Activated naive CD8-positive, alpha-beta T cell treated with anti-CD3 and anti-CD28 coated beads, Interleukin-2, amount 10 ng/mL, durations not matched to agents 7 days and 5 days (primary cell): ENCODE measurements around the gene CDK7. TPM values are rescaled to one million over a fixed set of nuclear protein-coding genes. Genes with fewer than 3 reads are reported as not detected.

Source experiments
- ATAC-seq: fragments of 150-1000 bp; cut with Tn5 transposase; one replicate; pipeline ENCODE4 v1.10.0; 2021; ENCODE audit warnings: low read depth, moderate library complexity
- POLR2A ChIA-PET: fragments of 350-600 bp; sonication (Branson Sonifier 250); formaldehyde crosslinking; loops from one replicate; lab custom pipeline; 2021; ENCODE audit warnings: antibody characterized with exemption; lab: Charles Lee
- DNase-seq: peaks from one replicate; pipeline ENCODE4 v3.0.0; 2021
- H3K27ac Mint-ChIP-seq: one replicate; pipeline ENCODE4 v1.8.0; 2022; ENCODE audit warnings: mild to moderate bottlenecking, mixed read lengths
- H3K27me3 Mint-ChIP-seq: one replicate; pipeline ENCODE4 v1.8.0; 2022; ENCODE audit warnings: mild to moderate bottlenecking, moderate library complexity, mixed read lengths
- H3K36me3 Mint-ChIP-seq: one replicate; pipeline ENCODE4 v1.8.0; 2021; ENCODE audit warnings: mild to moderate bottlenecking, mixed read lengths
- H3K4me1 Mint-ChIP-seq: one replicate; pipeline ENCODE4 v1.8.0; 2021; ENCODE audit warnings: mixed read lengths
- H3K4me3 Mint-ChIP-seq: one replicate; pipeline ENCODE4 v1.8.0; 2022; ENCODE audit warnings: mild to moderate bottlenecking, moderate library complexity, mixed read lengths
- H3K9me3 Mint-ChIP-seq: one replicate; pipeline ENCODE4 v1.8.0; 2021; ENCODE audit warnings: mixed read lengths
- total RNA-seq, 2 experiments: library from RNA; stranded (reverse); gene quantifications; one replicate each; pipeline ENCODE4 v1.2.3, GENCODE V29; 2021

CDK7 gene
- total RNA-seq, 2 experiments from 2014 or later = 21.2 to 23.7 TPM

DNA sequence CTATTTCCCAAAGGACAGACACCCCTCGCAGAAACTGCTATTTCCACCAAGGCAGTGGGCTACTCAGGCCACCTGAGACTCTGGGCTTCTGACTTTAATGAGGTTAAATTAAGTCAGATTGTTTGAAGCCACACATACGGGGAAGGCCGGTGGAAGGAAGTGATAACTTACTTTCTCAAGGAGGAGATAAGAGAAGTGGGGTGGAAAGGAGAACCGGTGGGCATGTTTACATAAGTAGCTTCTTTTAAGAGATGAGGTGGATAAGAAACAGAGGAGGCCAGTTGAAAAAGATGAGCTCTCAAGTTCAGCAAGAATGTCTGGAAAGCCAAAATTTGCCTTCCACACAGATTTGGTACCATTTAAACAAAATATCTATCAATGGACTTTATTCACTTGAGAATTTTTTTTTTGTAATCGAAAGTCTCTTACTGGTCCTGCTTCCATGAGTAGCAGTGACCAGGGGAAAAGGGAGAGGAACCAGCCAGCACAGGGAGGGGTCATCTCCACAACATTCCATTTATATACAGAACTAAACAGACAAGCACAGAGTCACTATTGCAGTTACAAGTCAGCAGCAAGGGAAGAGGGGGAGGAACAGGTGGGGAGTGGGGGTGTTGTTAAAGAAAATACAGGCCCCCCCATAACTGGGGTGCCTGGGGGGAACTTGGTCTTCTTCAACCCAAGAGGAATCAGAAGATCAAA is 77.9 kb downstream of the CDK7 start:
- Mint-ChIP-seq H3K9me3 (peaks cover 9% of the 10 kb centered on the region), H3K36me3 (peaks cover 45% of the 10 kb centered on the region), H3K4me3 (no peak overlapping the region), H3K27ac (no peak overlapping the region), H3K27me3 (no peaks in the 10 kb centered on the region), H3K4me1 (no peaks in the 10 kb centered on the region)
- DNase-seq = no peak
- no peak for ATAC-seq
- POLR2A ChIA-PET = no interaction called here

DNA sequence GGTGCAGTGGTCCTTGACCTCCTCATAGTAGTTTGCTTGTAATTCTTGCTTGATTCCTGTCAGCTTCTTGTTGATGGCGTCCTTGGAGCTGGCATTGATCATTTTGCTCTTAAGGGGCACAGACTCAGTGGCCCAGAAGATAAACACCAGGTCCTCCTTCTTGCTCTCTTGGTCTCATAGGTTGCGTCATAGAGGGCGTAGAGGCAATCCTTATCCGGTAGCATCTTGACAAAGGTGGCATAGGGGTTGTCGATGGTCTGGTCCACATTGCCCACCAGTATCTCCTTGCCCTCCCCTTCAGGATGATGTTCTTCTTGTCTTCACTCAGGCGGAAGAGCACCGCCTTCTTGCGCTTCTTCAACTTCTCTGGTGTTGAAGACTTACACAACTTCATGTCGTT is 78.7 kb downstream of the CDK7 start:
- Mint-ChIP-seq H3K27me3 (no peaks in the 10 kb centered on the region), H3K36me3 (peaks cover 40% of the 10 kb centered on the region), H3K9me3 (peaks cover 9% of the 10 kb centered on the region), H3K4me1 (no peaks in the 10 kb centered on the region), H3K27ac (no peak overlapping the region), H3K4me3 (no peak overlapping the region)
- POLR2A ChIA-PET = no interaction called here
- no peak for DNase-seq
- no peak for ATAC-seq

DNA sequence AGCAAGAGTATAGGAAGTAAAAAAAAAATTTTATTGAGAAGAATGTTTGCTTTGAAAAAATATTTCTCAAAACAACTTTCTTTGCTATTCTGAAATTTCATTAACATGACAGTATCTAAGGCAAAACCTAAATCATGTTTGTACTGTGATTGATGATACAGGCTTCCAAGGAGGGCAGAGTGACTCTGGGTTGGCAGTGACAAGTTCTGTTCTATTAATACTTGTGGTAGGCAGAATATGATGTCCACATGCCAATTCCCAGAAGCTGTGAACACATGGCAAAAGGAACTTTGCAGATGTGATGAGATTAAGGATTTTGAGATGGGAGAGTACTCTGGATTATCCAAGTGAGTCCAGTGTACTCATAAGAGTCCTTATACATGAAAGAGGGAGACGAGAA is 81.3 kb downstream of the CDK7 start:
- POLR2A ChIA-PET = interaction anchor here (0.6 kb wide), 1 partner anchor 196 kb away, joined by 3 read pairs; no protein-coding TSS in a partner anchor
- Mint-ChIP-seq H3K36me3 (peaks cover 21% of the 10 kb centered on the region), H3K4me1 (peaks cover 2% of the 10 kb centered on the region), H3K4me3 (no peak overlapping the region), H3K27me3 (no peaks in the 10 kb centered on the region), H3K27ac (no peak overlapping the region), H3K9me3 (peaks cover 2% of the 10 kb centered on the region)
- DNase-seq (no peak), ATAC-seq (no peak)

DNA sequence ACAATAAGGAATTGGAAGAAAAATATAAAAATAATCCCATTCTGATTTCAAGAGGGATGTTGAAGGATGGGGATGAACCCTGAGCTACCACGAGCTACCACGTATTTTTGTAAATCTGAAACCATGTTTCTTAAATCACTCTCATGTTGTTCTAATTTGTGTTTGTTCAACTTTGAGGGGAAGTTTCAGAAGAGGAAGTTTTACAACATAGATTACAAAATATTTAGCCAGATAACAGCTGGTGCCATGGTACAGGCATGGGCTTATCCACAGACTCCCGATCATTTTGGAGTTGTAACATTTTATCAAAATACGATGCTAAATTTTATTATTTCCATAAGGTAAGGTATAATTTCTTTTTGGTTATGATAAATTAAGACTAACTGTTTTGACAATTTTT is 82.7 kb downstream of the CDK7 start:
- Mint-ChIP-seq H3K4me3 (no peak overlapping the region), H3K27ac (no peak overlapping the region), H3K36me3 (peaks cover 17% of the 10 kb centered on the region), H3K27me3 (no peaks in the 10 kb centered on the region), H3K9me3 (no peaks in the 10 kb centered on the region), H3K4me1 (peaks cover 2% of the 10 kb centered on the region)
- POLR2A ChIA-PET = no interaction called here
- ATAC-seq (no peak), DNase-seq (no peak)

DNA sequence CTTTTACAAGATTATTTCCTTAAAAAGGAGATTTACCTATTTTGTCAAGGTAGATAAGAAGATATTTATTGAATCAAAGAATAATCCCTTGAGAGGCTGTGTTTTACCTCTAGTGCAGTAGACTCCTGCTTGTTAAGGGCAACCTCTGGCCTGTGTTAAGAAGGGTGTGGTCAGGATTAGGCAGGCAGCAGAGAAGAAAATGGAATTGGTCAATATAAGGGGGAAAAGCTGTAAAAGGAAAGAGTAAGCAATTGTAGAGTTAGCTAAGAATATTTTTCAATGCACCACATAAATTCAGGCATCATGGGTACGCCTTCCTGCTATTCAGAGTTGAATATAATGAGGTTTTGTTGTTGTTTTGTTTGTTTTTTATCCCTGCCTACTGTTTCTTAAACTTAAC is 91.7 kb downstream of the CDK7 start:
- DNase-seq = no peak
- H3K27ac Mint-ChIP-seq = no peak overlapping the region
- peaks cover 3% of the 10 kb centered on the region for H3K36me3 Mint-ChIP-seq
- ATAC-seq = no peak
- no peaks in the 10 kb centered on the region for H3K27me3 Mint-ChIP-seq
- H3K9me3 Mint-ChIP-seq = no peaks in the 10 kb centered on the region
- POLR2A ChIA-PET = interaction anchor here (0.7 kb wide), 1 partner anchor 22 kb away, joined by 4 read pairs; no protein-coding TSS in a partner anchor
- no peaks in the 10 kb centered on the region for H3K4me1 Mint-ChIP-seq
- H3K4me3 Mint-ChIP-seq = no peak overlapping the region

Other genes with a start within 250 kb of the CDK7 start
- 10 to 100 TPM; 34.3 to 34.8 TPM for gene SLC30A5, start 140.9 kb upstream of the CDK7 start, total RNA-seq
- gene CCNB1, start 67.7 kb upstream of the CDK7 start, total RNA-seq = 100 to 1,000 TPM; 116 to 118 TPM
- 10 to 100 TPM; 41.3 to 42.8 TPM for gene CENPH, start 45.3 kb upstream of the CDK7 start, total RNA-seq
- 10 to 100 TPM in 1 of 2 experiments, 1 to 10 TPM in 1; 8.3 to 12.0 TPM for gene CCDC125, start 97.9 kb downstream of the CDK7 start, total RNA-seq
- 10 to 100 TPM; 24.7 to 33.3 TPM for gene AK6, start 134.6 kb downstream of the CDK7 start, total RNA-seq
- 10 to 100 TPM; 47.3 to 52.9 TPM for gene TAF9, start 134.6 kb downstream of the CDK7 start, total RNA-seq
- gene RAD17, start 134.9 kb downstream of the CDK7 start, total RNA-seq = 10 to 100 TPM; 25.8 to 28.2 TPM
- gene MARVELD2, start 180.2 kb downstream of the CDK7 start, total RNA-seq = under 1 TPM; 0.42 to 0.43 TPM